ENCODE results near the gene CD40. TPM values are rescaled to one million over a fixed set of nuclear protein-coding genes. Genes with fewer than 3 reads are reported as not detected.

CD40 gene
- total and polyA plus RNA-seq, 2 of the 4 experiments (the other 2 are of a cell fraction): 0.36 to 0.92 TPM

DNA sequence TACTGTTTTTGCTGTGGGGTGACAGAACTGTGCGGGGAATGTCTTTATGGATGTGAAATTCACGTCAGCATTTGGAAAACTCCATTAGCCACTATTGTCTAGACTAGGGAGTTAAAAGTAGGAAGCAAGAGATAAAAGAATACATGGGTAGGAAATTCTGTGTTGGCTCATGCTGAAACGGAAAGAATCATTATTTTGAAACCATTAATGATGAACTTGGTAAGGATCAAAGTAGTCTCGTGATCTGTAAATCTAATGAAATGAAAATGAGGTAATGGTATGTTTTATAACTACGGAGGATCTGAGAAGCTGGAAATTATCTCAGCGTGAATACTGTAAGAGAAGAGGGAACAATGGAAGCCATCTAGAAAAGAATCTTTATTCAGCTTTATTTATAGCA lies 11.1 kb upstream of the CD40 start:
- WGBS, 2 experiments (ENCODE audit: extremely low coverage in 2 of 2, insufficient read length in 1 of 2): 63% methylated on average over 1 of the region's 6 CpGs; no CpG with 5 or more reads in 1 of the 2 experiments
- H3K79me1 ChIP-seq (ENCODE audit: low read depth in 1 of 2, low read length in 2 of 2): no peaks in the 10 kb centered on the region
- in situ Hi-C loops (cut with MboI; ENCODE audit: low sequenced_read_pairs) (no loop called here), intact Hi-C loops (cut with micrococcal nuclease) (no loop called here), dilution Hi-C loops (cut with HindIII; ENCODE audit: low sequenced_read_pairs, unreplicated experiment) (no loop called here)
- H3K56ac ChIP-seq (ENCODE audit: extremely low read depth, insufficient read depth, low read length): no peak overlapping the region
- H4K20me1 ChIP-seq (ENCODE audit: insufficient read depth, low read length): no peaks in the 10 kb centered on the region
- no peak overlapping the region for H4K8ac ChIP-seq (ENCODE audit: low read depth in 2 of 2, low read length in 2 of 2)
- POLR2A ChIA-PET (ENCODE audit: unreplicated experiment): no interaction called here
- H4K5ac ChIP-seq (ENCODE audit: low read depth, low read length): no peak overlapping the region
- no peaks in the 10 kb centered on the region for H3K9me1 ChIP-seq (ENCODE audit: insufficient read depth, low read length)
- no peak overlapping the region for H2BK15ac ChIP-seq (ENCODE audit: low read depth, low read length)
- H3K36me3 ChIP-seq (ENCODE audit: control insufficient read depth, insufficient read depth, low read length): no peaks in the 10 kb centered on the region
- H2BK20ac ChIP-seq (ENCODE audit: low read depth, low read length): no peak overlapping the region
- H2AK5ac ChIP-seq (ENCODE audit: low read depth, low read length): no peak overlapping the region
- H4K91ac ChIP-seq (ENCODE audit: insufficient read depth, low read depth, low read length): no peak overlapping the region
- H3K4me2 ChIP-seq (ENCODE audit: low read depth, low read length): no peak overlapping the region
- no peak for ATAC-seq (ENCODE audit: low read depth)
- H3K4me1 ChIP-seq (ENCODE audit: control insufficient read depth, insufficient read depth, low read length): no peaks in the 10 kb centered on the region
- no peak overlapping the region for H3K4ac ChIP-seq (ENCODE audit: low read depth, low read length)
- H3K14ac ChIP-seq (replicated peaks; ENCODE audit: low read depth, low read length): no peak overlapping the region
- H3K4me3 ChIP-seq (ENCODE audit: insufficient read depth, low read depth, low read length): no peak overlapping the region
- CTCF ChIA-PET: no interaction called here
- no peak overlapping the region for H3K27ac ChIP-seq (ENCODE audit: insufficient read depth, low read length)
- H2AFZ ChIP-seq (replicated peaks; ENCODE audit: low read length, poor library complexity): no peak overlapping the region
- H2BK5ac ChIP-seq (ENCODE audit: low read depth, low read length, poor library complexity, severe bottlenecking): no peak overlapping the region
- TF ChIP-seq FOS (IDR thresholded peaks at IDR 0.05; ENCODE audit: low read depth, low read length) (no peak), BHLHE40 (IDR thresholded peaks at IDR 0.05; ENCODE audit: low read depth, low read length) (no peak), RAD21 (IDR thresholded peaks at IDR 0.05; ENCODE audit: low read length) (no peak), RFX5 (IDR thresholded peaks at IDR 0.05; ENCODE audit: low read depth, low read length) (no peak), MAZ (IDR thresholded peaks at IDR 0.05; ENCODE audit: borderline replicate concordance, low read depth, low read length) (no peak), POLR2A (IDR thresholded peaks at IDR 0.05; ENCODE audit: low read depth, low read length) (no peak), MXI1 (IDR thresholded peaks at IDR 0.05; ENCODE audit: borderline replicate concordance, low read depth, low read length) (no peak), NFE2L2 (IDR thresholded peaks at IDR 0.05; ENCODE audit: low read depth, low read length) (no peak), SMC3 (IDR thresholded peaks at IDR 0.05; ENCODE audit: low read depth, low read length) (no peak), CEBPB (IDR thresholded peaks at IDR 0.05; ENCODE audit: low read depth, low read length) (no peak), CHD1 (IDR thresholded peaks at IDR 0.05; ENCODE audit: low read depth, low read length) (no peak), MAFK (IDR thresholded peaks at IDR 0.05; ENCODE audit: low read depth, low read length) (no peak), RCOR1 (IDR thresholded peaks at IDR 0.05; ENCODE audit: insufficient replicate concordance, low read length) (no peak)
- TF ChIP-seq, protein P1, sequence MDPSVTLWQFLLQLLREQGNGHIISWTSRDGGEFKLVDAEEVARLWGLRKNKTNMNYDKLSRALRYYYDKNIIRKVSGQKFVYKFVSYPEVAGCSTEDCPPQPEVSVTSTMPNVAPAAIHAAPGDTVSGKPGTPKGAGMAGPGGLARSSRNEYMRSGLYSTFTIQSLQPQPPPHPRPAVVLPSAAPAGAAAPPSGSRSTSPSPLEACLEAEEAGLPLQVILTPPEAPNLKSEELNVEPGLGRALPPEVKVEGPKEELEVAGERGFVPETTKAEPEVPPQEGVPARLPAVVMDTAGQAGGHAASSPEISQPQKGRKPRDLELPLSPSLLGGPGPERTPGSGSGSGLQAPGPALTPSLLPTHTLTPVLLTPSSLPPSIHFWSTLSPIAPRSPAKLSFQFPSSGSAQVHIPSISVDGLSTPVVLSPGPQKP (IDR thresholded peaks at IDR 0.05; ENCODE audit: borderline replicate concordance, low read depth, low read length): no peak
- TF ChIP-seq, protein P2, sequence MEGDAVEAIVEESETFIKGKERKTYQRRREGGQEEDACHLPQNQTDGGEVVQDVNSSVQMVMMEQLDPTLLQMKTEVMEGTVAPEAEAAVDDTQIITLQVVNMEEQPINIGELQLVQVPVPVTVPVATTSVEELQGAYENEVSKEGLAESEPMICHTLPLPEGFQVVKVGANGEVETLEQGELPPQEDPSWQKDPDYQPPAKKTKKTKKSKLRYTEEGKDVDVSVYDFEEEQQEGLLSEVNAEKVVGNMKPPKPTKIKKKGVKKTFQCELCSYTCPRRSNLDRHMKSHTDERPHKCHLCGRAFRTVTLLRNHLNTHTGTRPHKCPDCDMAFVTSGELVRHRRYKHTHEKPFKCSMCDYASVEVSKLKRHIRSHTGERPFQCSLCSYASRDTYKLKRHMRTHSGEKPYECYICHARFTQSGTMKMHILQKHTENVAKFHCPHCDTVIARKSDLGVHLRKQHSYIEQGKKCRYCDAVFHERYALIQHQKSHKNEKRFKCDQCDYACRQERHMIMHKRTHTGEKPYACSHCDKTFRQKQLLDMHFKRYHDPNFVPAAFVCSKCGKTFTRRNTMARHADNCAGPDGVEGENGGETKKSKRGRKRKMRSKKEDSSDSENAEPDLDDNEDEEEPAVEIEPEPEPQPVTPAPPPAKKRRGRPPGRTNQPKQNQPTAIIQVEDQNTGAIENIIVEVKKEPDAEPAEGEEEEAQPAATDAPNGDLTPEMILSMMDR (conservative IDR thresholded peaks at IDR 0.05; ENCODE audit: low read depth, low read length): no peak
- TF ChIP-seq, protein P3, sequence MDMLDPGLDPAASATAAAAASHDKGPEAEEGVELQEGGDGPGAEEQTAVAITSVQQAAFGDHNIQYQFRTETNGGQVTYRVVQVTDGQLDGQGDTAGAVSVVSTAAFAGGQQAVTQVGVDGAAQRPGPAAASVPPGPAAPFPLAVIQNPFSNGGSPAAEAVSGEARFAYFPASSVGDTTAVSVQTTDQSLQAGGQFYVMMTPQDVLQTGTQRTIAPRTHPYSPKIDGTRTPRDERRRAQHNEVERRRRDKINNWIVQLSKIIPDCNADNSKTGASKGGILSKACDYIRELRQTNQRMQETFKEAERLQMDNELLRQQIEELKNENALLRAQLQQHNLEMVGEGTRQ (IDR thresholded peaks at IDR 0.05; ENCODE audit: low read depth, low read length): no peak
- no peak overlapping the region for H3K18ac ChIP-seq (ENCODE audit: low read depth, low read length)
- H3K9ac ChIP-seq (ENCODE audit: low read depth, low read length): no peak overlapping the region
- DNase-seq: no peak
- no peak overlapping the region for H3K23ac ChIP-seq (ENCODE audit: low read depth, low read length)
- peaks cover 20% of the 10 kb centered on the region for H3K27me3 ChIP-seq (ENCODE audit: control insufficient read depth, insufficient read depth, low read length)
- H2BK120ac ChIP-seq (ENCODE audit: low read depth, low read length): no peak overlapping the region
- H3K9me3 ChIP-seq (ENCODE audit: control insufficient read depth, insufficient read depth, low read length): peaks cover 3% of the 10 kb centered on the region; the same call in 1 of the 2 replicates
- no TSS peak for BruUV-seq (replicated peaks)
- no peak overlapping the region for H2AK9ac ChIP-seq (replicated peaks; ENCODE audit: low read depth, low read length, poor library complexity)

Measured in IMR-90 (cell line).